ENCODE results near the gene PAPOLB. TPM values are rescaled to one million over a fixed set of nuclear protein-coding genes. Genes with fewer than 3 reads are reported as not detected.
"Not testable (repeated sequence)": the region's sequence is repeated elsewhere in the genome, so short reads cannot be mapped to it uniquely, and the experiment has no call there.

The PAPOLB gene
- polyA plus RNA-seq = 0.03 TPM
- long read RNA-seq, donor 1 = 0 reads
- long read RNA-seq, donor 2 = 0 reads
- long read RNA-seq, donor 3 = 0 reads
- long read RNA-seq, donor 4 = 0 reads
- long read RNA-seq, donor 5 = 0 reads
- long read RNA-seq, donor 6 = 0 reads
- long read RNA-seq, donor 7 = 0 reads
- long read RNA-seq, donor 8 = 0 reads
- long read RNA-seq, donor 9 = 0 reads
- long read RNA-seq, donor 10 = 0 reads
- long read RNA-seq, donor 11 = 0 reads

DNA sequence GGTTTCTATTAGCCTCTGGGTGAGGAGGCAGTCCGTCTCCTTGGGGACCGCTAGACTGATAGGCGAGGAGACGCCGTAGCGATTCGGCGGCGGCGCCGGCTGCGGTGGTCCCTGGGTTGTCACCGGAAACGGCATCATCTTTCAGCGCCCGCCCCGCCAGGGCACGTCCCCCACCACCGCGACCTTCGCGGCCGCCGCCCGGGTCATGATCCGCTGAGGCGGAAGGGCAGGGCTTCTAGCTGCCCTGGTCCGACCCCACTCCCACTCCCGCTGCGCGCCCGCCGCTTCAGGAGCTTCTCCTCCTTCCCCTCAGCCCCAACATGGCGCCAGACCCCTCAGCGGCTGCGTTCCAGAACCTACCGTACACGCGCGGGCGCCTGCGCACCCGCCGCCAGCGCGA lies at the start of gene PAPOLB:
Gene PAPOLB, minus strand, starts transcription at position 358 of the 400 bp plus-strand sequence. Its CDS starts 220 bp downstream, at position 138.
- Histone ChIP-seq H3K4me3 (ENCODE audit: low read length) (peak within 1 kb of the TSS; percentile 16), H3K4me1 (ENCODE audit: control insufficient read depth, insufficient read depth, low read length) (no peaks in the 10 kb centered on the region), H3K27ac (ENCODE audit: low read length) (no peak within 1 kb of the TSS), H3K27me3 (ENCODE audit: control insufficient read depth, insufficient read depth, low read length) (peaks cover 28% of the 10 kb centered on the region), H3K36me3 (ENCODE audit: control insufficient read depth, insufficient read depth, low read length) (no peaks in the 10 kb centered on the region), H3K9me3 (ENCODE audit: control insufficient read depth, low read depth, low read length) (peaks cover 8% of the 10 kb centered on the region)
- no CpG with 5 or more reads among the region's 46 CpGs for WGBS (ENCODE audit: insufficient coverage, low lambda C conversion rate)
- no peak for DNase-seq

DNA sequence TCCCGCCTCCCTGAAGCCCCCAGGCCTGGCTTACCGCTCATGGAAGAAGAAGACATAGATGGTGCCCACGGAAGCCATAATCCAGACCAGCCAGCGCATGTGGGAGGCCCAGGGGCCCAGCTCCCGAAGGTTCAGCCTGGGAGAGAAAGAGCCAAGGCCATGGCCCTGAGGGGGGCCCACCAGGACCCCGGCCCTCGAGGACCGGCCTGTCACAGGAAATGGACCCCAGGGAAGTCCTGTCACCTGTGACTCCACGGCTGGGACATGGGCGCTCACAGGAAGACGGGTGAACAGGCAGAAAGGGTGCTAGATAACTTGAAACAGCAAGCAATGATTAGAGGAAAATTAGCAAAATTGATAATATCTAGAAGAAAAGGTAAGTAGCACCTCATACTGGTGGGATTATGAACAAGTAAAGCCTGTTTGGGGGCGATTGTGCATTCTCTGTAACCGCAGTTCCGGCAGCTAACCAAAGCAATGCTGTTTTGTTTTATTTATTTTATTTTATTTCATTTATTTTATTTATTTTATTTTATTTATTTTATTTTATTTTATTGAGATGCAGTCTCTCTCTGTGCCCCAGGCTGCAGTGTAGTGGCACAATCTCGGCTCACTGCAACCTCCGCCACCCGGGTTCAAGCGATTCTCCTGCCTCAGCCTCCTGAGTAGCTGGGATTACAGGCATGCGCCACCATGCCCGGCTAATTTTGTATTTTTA lies 49.4 kb upstream of the PAPOLB start:
- no peak overlapping the region for H3K27ac ChIP-seq (ENCODE audit: low read length)
- no peaks in the 10 kb centered on the region for H3K9me3 ChIP-seq (ENCODE audit: control insufficient read depth, low read depth, low read length)
- 83% methylated on average over 1 of the region's 20 CpGs for WGBS (ENCODE audit: insufficient coverage, low lambda C conversion rate)
- H3K4me3 ChIP-seq (ENCODE audit: low read length) = no peak overlapping the region
- H3K4me1 ChIP-seq (ENCODE audit: control insufficient read depth, insufficient read depth, low read length) = no peaks in the 10 kb centered on the region
- DNase-seq = no peak
- H3K27me3 ChIP-seq (ENCODE audit: control insufficient read depth, insufficient read depth, low read length) = no peaks in the 10 kb centered on the region
- no peaks in the 10 kb centered on the region for H3K36me3 ChIP-seq (ENCODE audit: control insufficient read depth, insufficient read depth, low read length)

- no CpG with 5 or more reads among the region's 1 CpG for WGBS (ENCODE audit: insufficient coverage, low lambda C conversion rate)
- Histone ChIP-seq H3K36me3 (ENCODE audit: control insufficient read depth, insufficient read depth, low read length) (no peaks in the 10 kb centered on the region), H3K27ac (ENCODE audit: low read length) (no peak overlapping the region), H3K27me3 (ENCODE audit: control insufficient read depth, insufficient read depth, low read length) (no peaks in the 10 kb centered on the region), H3K4me1 (ENCODE audit: control insufficient read depth, insufficient read depth, low read length) (no peaks in the 10 kb centered on the region), H3K9me3 (ENCODE audit: control insufficient read depth, low read depth, low read length) (no peaks in the 10 kb centered on the region), H3K4me3 (ENCODE audit: low read length) (no peak overlapping the region)
- no peak for DNase-seq
Observed at GRCh38 chr7:4906682-4907081, 44.9 kb upstream of the PAPOLB start.

GRCh38 chr7:4905171-4905570 lies 43.3 kb upstream of the PAPOLB start:
- no peaks in the 10 kb centered on the region for H3K9me3 ChIP-seq (ENCODE audit: control insufficient read depth, low read depth, low read length)
- H3K36me3 ChIP-seq (ENCODE audit: control insufficient read depth, insufficient read depth, low read length) = no peaks in the 10 kb centered on the region
- no peaks in the 10 kb centered on the region for H3K4me1 ChIP-seq (ENCODE audit: control insufficient read depth, insufficient read depth, low read length)
- no peak overlapping the region for H3K27ac ChIP-seq (ENCODE audit: low read length)
- no peak overlapping the region for H3K4me3 ChIP-seq (ENCODE audit: low read length)
- no CpG with 5 or more reads among the region's 1 CpG for WGBS (ENCODE audit: insufficient coverage, low lambda C conversion rate)
- H3K27me3 ChIP-seq (ENCODE audit: control insufficient read depth, insufficient read depth, low read length) = no peaks in the 10 kb centered on the region
- no peak for DNase-seq

DNA sequence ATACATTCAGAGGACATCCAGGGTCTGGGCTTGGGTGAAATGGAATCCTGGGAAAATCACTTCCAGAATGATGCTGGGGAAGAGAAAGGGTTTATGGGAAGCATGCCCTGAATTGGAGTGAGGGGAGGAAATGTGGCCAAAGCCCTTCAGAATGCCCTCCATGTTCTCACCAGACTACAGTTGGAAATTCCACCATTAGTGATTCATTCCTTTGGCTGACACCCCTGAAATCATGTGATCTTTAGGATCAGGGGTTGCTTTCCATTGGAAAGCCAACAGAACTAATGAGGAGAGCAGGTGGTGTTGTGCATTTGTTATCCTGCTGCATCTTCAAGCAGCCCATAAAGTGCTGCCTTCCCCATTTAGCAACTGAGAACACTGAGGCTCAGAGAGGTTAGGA lies 42.5 kb upstream of the PAPOLB start:
- Histone ChIP-seq H3K9me3 (ENCODE audit: control insufficient read depth, low read depth, low read length) (no peaks in the 10 kb centered on the region), H3K4me3 (ENCODE audit: low read length) (no peak overlapping the region), H3K27ac (ENCODE audit: low read length) (no peak overlapping the region), H3K36me3 (ENCODE audit: control insufficient read depth, insufficient read depth, low read length) (no peaks in the 10 kb centered on the region), H3K27me3 (ENCODE audit: control insufficient read depth, insufficient read depth, low read length) (no peaks in the 10 kb centered on the region), H3K4me1 (ENCODE audit: control insufficient read depth, insufficient read depth, low read length) (no peaks in the 10 kb centered on the region)
- no peak for DNase-seq

DNA sequence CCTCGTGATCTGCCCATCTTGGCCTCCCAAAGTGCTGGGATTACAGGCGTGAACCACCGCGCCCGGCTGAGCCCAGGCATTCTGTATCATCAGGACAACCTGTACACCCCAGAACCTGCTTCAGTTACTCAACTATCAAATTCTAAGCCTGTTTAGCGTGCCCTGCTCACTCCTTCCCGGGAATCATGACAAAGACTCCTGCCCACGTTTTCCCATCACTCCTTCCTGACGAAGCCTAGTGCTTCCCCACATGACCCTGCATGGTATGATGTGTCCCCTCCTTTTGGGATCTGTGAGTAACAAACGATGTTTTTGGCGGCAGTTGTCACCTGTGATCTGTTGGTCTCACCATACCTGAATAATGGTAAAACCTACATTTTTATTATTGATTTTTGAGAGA lies 33.9 kb upstream of the PAPOLB start:
- 82% methylated on average over 3 of the region's 11 CpGs for WGBS (ENCODE audit: insufficient coverage, low lambda C conversion rate)
- Histone ChIP-seq H3K4me3 (ENCODE audit: low read length) (no peak overlapping the region), H3K9me3 (ENCODE audit: control insufficient read depth, low read depth, low read length) (no peaks in the 10 kb centered on the region), H3K4me1 (ENCODE audit: control insufficient read depth, insufficient read depth, low read length) (no peaks in the 10 kb centered on the region), H3K27me3 (ENCODE audit: control insufficient read depth, insufficient read depth, low read length) (no peaks in the 10 kb centered on the region), H3K36me3 (ENCODE audit: control insufficient read depth, insufficient read depth, low read length) (no peaks in the 10 kb centered on the region), H3K27ac (ENCODE audit: low read length) (no peak overlapping the region)
- DNase-seq = no peak

GRCh38 chr7:4894482-4894881 lies 32.7 kb upstream of the PAPOLB start:
- no peak overlapping the region for H3K4me3 ChIP-seq (ENCODE audit: low read length)
- no peaks in the 10 kb centered on the region for H3K27me3 ChIP-seq (ENCODE audit: control insufficient read depth, insufficient read depth, low read length)
- no peak for DNase-seq
- H3K27ac ChIP-seq (ENCODE audit: low read length) = no peak overlapping the region
- H3K36me3 ChIP-seq (ENCODE audit: control insufficient read depth, insufficient read depth, low read length) = no peaks in the 10 kb centered on the region
- no peaks in the 10 kb centered on the region for H3K4me1 ChIP-seq (ENCODE audit: control insufficient read depth, insufficient read depth, low read length)
- WGBS (ENCODE audit: insufficient coverage, low lambda C conversion rate) = no CpG with 5 or more reads among the region's 9 CpGs
- no peaks in the 10 kb centered on the region for H3K9me3 ChIP-seq (ENCODE audit: control insufficient read depth, low read depth, low read length)

DNA sequence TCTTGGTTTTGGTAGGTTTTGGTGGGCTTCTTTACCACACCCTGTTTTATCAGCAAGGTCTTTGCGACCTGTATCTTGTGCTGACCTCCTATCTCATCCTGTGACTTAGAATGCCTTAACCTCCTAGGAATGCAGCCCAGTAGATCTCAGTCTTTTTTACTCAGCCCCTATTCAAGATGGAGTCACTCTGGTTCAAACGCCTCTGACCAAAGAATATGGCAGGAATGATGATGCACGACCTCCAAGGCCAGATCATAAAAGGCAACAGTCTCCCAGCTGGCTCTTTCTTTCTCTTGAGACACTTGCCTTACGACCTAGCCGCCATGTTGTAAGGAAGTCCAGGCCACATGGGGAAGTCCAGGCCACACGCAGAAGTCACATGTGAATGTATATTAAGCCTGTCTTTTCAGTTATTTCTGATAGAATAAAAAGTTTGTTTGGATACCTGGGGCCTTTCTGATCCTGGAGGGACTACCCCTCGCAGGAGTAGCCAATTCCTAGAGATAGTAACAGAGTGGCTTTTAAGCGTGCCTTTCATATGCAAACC lies 32.2 kb upstream of the PAPOLB start:
- Histone ChIP-seq H3K27ac (ENCODE audit: low read length) (no peak overlapping the region), H3K4me3 (ENCODE audit: low read length) (no peak overlapping the region), H3K4me1 (ENCODE audit: control insufficient read depth, insufficient read depth, low read length) (no peaks in the 10 kb centered on the region), H3K36me3 (ENCODE audit: control insufficient read depth, insufficient read depth, low read length) (no peaks in the 10 kb centered on the region), H3K27me3 (ENCODE audit: control insufficient read depth, insufficient read depth, low read length) (no peaks in the 10 kb centered on the region), H3K9me3 (ENCODE audit: control insufficient read depth, low read depth, low read length) (no peaks in the 10 kb centered on the region)
- no CpG with 5 or more reads among the region's 8 CpGs for WGBS (ENCODE audit: insufficient coverage, low lambda C conversion rate)
- DNase-seq = no peak

DNA sequence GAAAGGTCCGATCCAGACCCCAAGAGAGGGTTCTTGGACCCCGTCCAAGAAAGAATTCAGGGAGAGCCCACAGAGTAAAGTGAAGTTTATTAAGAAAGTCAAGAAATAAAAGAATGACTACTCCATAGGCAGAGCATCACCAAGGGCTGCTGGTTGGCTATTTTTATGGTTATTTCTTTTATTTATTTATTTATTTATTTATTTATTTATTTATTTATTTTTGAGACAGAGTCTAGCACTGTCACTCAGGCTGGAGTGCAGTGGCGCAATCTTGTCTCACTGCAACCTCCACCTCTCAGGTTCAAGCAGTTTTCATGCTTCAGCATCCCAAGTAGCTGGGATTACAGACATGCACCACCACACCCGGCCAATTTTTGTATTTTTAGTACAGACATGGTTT lies 31.4 kb upstream of the PAPOLB start:
- not testable (repeated sequence) for H3K4me1 ChIP-seq (ENCODE audit: control insufficient read depth, insufficient read depth, low read length); H3K27me3 ChIP-seq (ENCODE audit: control insufficient read depth, insufficient read depth, low read length); H3K27ac ChIP-seq (ENCODE audit: low read length); H3K4me3 ChIP-seq (ENCODE audit: low read length); H3K36me3 ChIP-seq (ENCODE audit: control insufficient read depth, insufficient read depth, low read length); H3K9me3 ChIP-seq (ENCODE audit: control insufficient read depth, low read depth, low read length); DNase-seq
- no CpG with 5 or more reads among the region's 4 CpGs for WGBS (ENCODE audit: insufficient coverage, low lambda C conversion rate)

- 100% methylated on average over 1 of the region's 2 CpGs for WGBS (ENCODE audit: insufficient coverage, low lambda C conversion rate)
- not testable (repeated sequence) for DNase-seq; H3K4me1 ChIP-seq (ENCODE audit: control insufficient read depth, insufficient read depth, low read length); H3K4me3 ChIP-seq (ENCODE audit: low read length); H3K36me3 ChIP-seq (ENCODE audit: control insufficient read depth, insufficient read depth, low read length); H3K9me3 ChIP-seq (ENCODE audit: control insufficient read depth, low read depth, low read length); H3K27ac ChIP-seq (ENCODE audit: low read length); H3K27me3 ChIP-seq (ENCODE audit: control insufficient read depth, insufficient read depth, low read length)
Observed at GRCh38 chr7:4891522-4891921, 29.7 kb upstream of the PAPOLB start.

DNA sequence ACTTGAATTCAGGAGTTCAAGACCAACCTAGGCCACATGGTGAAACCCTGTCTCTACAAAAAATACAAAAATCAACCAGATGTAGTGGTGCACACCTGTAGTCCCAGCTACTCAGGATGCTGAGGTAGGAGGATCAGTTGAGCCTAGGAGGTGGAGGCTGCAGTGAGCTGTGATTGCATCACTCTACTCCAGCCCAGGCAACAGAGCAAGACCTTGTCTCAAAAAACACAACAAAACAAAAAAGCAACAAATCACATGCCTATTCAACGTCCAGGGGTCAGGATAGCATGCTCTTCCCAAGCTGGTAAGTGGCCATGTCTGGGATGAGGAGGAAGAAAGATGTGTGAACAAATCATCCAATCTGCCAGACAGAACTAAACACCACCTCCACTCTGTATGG lies 27.9 kb upstream of the PAPOLB start:
- Histone ChIP-seq H3K27ac (ENCODE audit: low read length) (no peak overlapping the region), H3K9me3 (ENCODE audit: control insufficient read depth, low read depth, low read length) (no peaks in the 10 kb centered on the region), H3K36me3 (ENCODE audit: control insufficient read depth, insufficient read depth, low read length) (no peaks in the 10 kb centered on the region), H3K4me3 (ENCODE audit: low read length) (no peak overlapping the region), H3K27me3 (ENCODE audit: control insufficient read depth, insufficient read depth, low read length) (peaks cover 4% of the 10 kb centered on the region), H3K4me1 (ENCODE audit: control insufficient read depth, insufficient read depth, low read length) (no peaks in the 10 kb centered on the region)
- WGBS (ENCODE audit: insufficient coverage, low lambda C conversion rate) = no CpG with 5 or more reads among the region's 1 CpG
- no peak for DNase-seq

Measured in large intestine (tissue), 12 donors.